ENCODE data around the gene LRRD1.
"Not testable (repeated sequence)": the region's sequence is repeated elsewhere in the genome, so short reads cannot be mapped to it uniquely, and the experiment has no call there.

Gene LRRD1

DNA sequence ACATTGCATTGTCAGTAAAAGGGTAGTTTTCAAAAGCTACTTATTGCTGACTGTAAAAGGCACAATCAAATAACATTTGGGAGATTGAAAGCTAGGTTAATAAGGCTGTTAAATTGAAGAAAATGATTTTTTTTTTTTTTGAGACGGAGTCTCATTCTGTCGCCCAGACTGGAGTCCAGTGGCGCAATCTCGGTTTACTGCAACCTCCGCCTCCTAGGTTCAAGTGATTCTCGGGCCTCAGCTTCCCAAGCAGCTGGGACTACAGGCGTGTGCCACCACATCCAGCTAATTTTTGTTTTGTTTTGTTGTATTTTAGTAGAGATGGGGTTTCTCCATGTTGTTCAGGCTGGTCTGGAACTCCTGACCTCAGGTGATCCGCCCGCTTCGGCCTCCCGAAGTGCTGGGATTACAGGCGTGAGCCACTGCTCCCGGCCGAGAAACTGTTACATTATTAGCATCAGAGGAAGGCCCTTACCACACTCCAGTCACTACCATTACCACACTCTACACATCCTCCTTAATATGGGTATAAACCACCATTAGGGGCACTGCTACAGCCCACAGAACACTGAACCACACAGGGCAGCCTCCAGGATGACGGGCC, 45.7 kb downstream of the LRRD1 start:
- ATAC-seq (peak; percentile 11), DNase-seq (no peak)
- Mint-ChIP-seq H3K9me3 (no peaks in the 10 kb centered on the region), H3K4me1 (peaks cover 28% of the 10 kb centered on the region), H3K36me3 (ENCODE audit: low read depth) (peaks cover 22% of the 10 kb centered on the region), H3K4me3 (peak overlapping the region; percentile 93), H3K27me3 (no peaks in the 10 kb centered on the region), H3K27ac (peak overlapping the region; percentile 98)

DNA sequence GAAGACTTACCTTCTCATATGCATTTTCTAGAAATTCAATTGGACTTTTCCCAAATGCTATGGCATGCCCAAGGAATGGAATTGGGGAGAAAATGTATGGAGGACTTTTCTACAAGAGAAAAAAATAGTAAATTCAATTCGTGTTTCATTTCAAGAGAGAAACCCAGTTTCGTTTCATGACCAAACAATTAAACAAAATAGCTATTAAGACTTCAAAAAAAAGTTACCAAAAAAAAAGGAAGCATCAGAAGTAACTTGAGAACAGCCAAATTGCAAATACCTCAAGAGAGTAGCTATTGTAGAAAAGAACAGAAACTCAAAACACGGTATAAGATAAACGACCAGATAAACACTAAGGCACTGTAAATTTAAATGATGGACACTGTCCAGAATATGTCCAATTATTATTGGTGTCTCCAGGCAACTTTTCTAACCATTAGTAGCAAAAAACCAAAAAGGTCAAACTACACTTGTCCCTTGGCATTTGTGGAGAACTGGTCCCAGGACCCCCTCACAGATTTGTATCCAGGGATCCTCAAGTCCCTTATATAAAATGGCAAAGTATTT, 47.1 kb downstream of the LRRD1 start:
- Mint-ChIP-seq H3K27me3 (no peaks in the 10 kb centered on the region), H3K36me3 (ENCODE audit: low read depth) (peaks cover 28% of the 10 kb centered on the region), H3K4me1 (peaks cover 28% of the 10 kb centered on the region), H3K9me3 (no peaks in the 10 kb centered on the region), H3K4me3 (no peak overlapping the region), H3K27ac (no peak overlapping the region)
- DNase-seq: no peak
- ATAC-seq: no peak

DNA sequence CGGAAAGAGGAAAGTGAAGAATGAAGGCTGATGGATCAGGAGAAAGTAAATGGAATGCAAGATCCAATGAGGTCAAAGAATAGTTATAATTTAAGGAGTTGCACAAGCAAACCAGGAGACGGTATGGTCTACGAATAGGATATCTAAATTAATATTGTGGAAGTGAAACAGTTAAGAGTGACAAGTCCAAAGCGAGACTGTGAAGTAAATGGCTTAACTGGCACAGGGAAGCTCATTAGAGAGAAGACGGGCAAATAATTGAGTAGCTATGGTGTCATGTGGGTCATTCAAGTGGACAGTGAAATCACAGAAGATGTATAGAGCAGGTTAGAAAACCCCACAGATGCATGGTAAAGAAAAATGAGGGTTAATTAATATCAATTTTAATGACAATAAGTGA, 47.8 kb downstream of the LRRD1 start:
- Mint-ChIP-seq H3K27me3 (no peaks in the 10 kb centered on the region), H3K27ac (no peak overlapping the region), H3K9me3 (no peaks in the 10 kb centered on the region), H3K36me3 (ENCODE audit: low read depth) (peaks cover 34% of the 10 kb centered on the region), H3K4me3 (no peak overlapping the region), H3K4me1 (peaks cover 28% of the 10 kb centered on the region)
- DNase-seq: no peak
- ATAC-seq: no peak

DNA sequence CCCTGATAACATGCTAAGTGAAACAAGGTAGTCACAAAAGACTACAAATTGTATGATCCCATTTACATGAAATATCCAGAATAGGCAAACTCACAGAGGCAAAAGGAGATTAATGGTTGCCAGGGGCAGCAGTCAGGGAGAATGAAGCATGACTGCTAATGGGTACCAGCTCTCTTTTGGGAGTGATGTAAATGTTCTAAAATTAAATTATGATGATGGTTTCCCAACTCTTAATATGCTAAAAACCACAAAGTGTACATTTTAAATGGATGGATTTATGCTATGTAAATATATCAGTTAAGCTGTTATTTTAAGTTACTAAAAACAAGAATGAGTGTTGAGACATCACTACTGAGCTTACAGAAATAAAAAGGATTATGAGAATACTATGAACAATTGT, 57.3 kb downstream of the LRRD1 start:
- H3K36me3 Mint-ChIP-seq (ENCODE audit: low read depth): peaks cover 63% of the 10 kb centered on the region
- H3K4me1 Mint-ChIP-seq: no peaks in the 10 kb centered on the region
- H3K9me3 Mint-ChIP-seq: no peaks in the 10 kb centered on the region
- H3K4me3 Mint-ChIP-seq: no peak overlapping the region
- no peaks in the 10 kb centered on the region for H3K27me3 Mint-ChIP-seq
- H3K27ac Mint-ChIP-seq: no peak overlapping the region
- DNase-seq (no peak), ATAC-seq (no peak)

DNA sequence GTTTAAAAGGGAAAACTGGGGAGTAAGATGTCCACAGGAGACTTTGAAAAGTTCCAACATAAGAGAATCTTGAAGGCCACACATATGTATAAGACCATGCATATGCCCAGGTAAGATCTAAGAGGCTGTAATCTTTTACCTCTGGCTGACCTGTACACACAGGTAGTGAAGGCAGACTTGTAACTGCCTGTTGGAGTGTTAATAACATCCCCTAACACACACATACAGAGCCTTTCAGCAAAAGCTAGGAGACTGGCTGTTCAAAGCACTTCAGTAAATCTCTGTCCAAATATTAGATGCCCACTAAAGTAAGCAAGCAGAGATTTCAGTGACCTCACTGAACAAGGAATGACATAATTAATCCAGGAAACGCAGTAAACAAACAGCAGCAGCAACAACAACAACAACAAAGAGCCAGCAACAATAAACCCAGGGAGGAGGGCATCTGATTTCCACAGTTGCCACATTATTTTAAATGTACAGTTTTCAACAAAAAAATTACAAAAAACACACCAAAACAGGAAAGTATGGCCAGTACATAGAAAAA, 59.7 kb downstream of the LRRD1 start:
- Mint-ChIP-seq H3K36me3 (ENCODE audit: low read depth) (peaks cover 69% of the 10 kb centered on the region), H3K4me3 (no peak overlapping the region), H3K4me1 (no peaks in the 10 kb centered on the region), H3K27me3 (no peaks in the 10 kb centered on the region), H3K27ac (no peak overlapping the region), H3K9me3 (no peaks in the 10 kb centered on the region)
- DNase-seq: no peak
- no peak for ATAC-seq

DNA sequence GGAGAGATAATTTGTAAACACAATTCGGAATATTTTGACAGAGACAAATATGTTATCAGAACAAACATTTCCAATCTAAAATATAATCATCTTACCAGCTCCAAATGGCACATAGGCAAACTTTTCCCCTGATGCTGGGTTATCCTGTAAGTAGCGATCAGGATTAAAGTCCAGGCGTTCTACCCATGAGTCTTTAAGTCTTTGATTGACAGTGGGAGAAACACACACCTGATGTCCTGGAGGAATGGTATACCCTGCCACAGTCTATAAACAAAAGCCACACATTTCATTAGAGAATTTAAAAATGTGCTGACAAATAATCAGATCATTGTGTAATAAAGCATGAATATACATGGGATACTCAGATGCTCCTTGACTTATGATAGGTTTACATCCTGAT, 62.0 kb downstream of the LRRD1 start:
- DNase-seq (no peak), ATAC-seq (no peak)
- no peaks in the 10 kb centered on the region for H3K27me3 Mint-ChIP-seq
- H3K9me3 Mint-ChIP-seq: no peaks in the 10 kb centered on the region
- no peak overlapping the region for H3K27ac Mint-ChIP-seq
- no peaks in the 10 kb centered on the region for H3K4me1 Mint-ChIP-seq
- no peak overlapping the region for H3K4me3 Mint-ChIP-seq
- peaks cover 58% of the 10 kb centered on the region for H3K36me3 Mint-ChIP-seq (ENCODE audit: low read depth)

DNA sequence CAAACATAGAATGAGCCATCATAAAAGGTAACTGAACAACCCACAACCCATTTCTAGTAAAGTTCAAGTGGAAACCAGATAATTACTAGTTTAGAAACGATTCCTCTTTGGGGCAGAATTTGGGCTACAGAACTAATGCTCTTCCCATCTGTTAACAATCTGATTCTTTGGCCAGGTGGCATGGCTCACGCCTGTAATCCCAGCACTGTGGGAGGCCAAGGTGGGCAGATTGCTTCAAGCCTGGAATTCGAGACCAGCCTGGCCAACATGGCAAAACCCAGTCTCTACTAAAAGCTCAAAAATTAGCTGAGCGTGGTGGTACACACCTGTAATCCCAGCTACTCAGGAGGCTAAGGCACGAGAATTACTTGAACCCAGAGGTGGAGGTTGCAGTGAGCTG, 63.1 kb downstream of the LRRD1 start:
- Mint-ChIP-seq H3K36me3 (ENCODE audit: low read depth) (peaks cover 49% of the 10 kb centered on the region), H3K9me3 (no peaks in the 10 kb centered on the region)

DNA sequence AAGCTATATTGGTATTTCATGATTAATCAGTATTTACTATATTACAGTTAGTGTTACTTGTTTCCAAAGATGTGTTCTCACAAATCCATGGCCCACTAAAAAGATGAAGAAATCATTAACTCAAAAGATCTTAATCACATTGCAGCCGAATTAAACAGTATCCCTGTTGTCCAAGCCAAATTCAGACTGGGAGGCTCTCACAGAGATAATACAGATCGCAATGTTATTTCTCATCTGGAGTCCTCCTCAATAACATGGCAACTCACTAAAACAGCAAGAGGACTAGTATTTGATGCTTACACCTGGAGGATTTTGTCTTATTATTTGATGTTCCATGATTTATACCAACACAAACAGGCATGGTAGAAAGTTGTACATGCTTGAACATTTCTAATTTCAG, 68.1 kb downstream of the LRRD1 start:
- Mint-ChIP-seq H3K27ac (no peak overlapping the region), H3K4me1 (no peaks in the 10 kb centered on the region), H3K27me3 (no peaks in the 10 kb centered on the region), H3K36me3 (ENCODE audit: low read depth) (peaks cover 33% of the 10 kb centered on the region), H3K9me3 (no peaks in the 10 kb centered on the region), H3K4me3 (no peak overlapping the region)
- no peak for DNase-seq
- ATAC-seq: no peak

More for the DNA sequence above, 63.1 kb downstream of the LRRD1 start:
- no peaks in the 10 kb centered on the region for H3K4me1 Mint-ChIP-seq
- H3K27ac Mint-ChIP-seq: no peak overlapping the region
- no peaks in the 10 kb centered on the region for H3K27me3 Mint-ChIP-seq
- ATAC-seq (no peak), DNase-seq (no peak)
- H3K4me3 Mint-ChIP-seq: no peak overlapping the region

DNA sequence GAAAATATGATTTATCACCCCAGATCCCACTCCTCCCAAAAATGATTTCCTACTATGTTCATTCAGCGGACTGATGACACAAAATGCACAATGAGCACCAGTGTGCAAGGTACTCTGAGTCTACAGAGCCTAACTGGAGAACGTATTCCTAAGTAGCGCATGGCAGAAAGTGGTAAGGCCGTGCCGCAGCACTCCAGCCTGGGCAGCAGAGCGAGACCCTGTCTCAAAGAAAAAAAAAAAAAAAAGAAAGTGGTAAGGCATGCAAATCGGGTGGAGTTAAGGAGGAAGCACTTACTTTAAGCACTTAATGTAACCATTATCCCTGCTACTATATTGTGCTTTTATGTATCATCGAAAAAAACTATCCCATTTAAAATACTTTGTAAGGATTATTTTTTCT, 70.1 kb downstream of the LRRD1 start:
- no peak for DNase-seq
- ATAC-seq: no peak
- Mint-ChIP-seq H3K4me3 (no peak overlapping the region), H3K4me1 (no peaks in the 10 kb centered on the region), H3K36me3 (ENCODE audit: low read depth) (peaks cover 25% of the 10 kb centered on the region), H3K27me3 (no peaks in the 10 kb centered on the region), H3K9me3 (no peaks in the 10 kb centered on the region), H3K27ac (no peak overlapping the region)

DNA sequence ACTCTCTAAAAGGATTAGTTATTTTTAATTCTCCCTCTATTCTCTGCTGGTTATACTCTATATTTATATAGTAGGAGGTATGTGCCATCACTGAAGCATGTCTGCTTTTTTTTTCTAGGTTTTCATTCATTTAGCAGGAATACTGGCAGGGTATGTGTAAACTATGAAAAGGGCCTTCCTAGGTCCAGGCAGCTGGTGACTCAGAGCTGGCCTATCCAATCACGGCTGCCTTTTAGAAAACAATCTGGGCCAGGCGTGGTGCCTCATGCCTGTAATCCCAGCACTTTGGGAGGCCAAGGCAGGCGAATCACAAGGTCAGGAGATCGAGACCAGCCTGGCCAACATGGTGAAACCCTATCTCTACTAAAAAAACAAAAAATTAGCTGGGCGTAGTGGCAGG, 76.1 kb downstream of the LRRD1 start:
- H3K27ac Mint-ChIP-seq, H3K9me3 Mint-ChIP-seq, H3K27me3 Mint-ChIP-seq, H3K4me3 Mint-ChIP-seq, H3K4me1 Mint-ChIP-seq, DNase-seq, ATAC-seq: not testable (repeated sequence)
- peaks cover 32% of the 10 kb centered on the region for H3K36me3 Mint-ChIP-seq (ENCODE audit: low read depth)

DNA sequence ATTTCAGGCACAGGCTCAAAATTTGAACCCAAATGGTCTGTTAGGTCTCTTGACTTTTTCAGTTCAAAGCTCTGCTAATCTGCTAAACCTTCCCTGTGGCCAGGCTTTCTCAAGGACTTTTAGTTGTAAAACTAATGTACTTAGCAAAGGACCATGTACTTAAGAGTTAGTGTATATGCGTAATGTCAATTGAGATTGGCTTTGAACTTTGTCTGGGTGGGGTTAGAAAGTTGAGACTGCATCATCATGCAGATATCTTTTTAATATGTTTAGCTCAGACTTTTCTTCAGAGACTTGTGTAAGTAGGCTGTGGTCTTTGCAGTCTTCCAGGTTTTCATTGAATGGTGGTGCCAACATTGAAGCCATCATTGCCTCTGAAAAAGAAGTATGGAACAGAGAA, 78.4 kb downstream of the LRRD1 start:
- Mint-ChIP-seq H3K4me1 (no peaks in the 10 kb centered on the region), H3K36me3 (ENCODE audit: low read depth) (peaks cover 41% of the 10 kb centered on the region), H3K27me3 (no peaks in the 10 kb centered on the region), H3K4me3 (no peak overlapping the region), H3K27ac (no peak overlapping the region), H3K9me3 (no peaks in the 10 kb centered on the region)
- DNase-seq: no peak
- no peak for ATAC-seq

DNA sequence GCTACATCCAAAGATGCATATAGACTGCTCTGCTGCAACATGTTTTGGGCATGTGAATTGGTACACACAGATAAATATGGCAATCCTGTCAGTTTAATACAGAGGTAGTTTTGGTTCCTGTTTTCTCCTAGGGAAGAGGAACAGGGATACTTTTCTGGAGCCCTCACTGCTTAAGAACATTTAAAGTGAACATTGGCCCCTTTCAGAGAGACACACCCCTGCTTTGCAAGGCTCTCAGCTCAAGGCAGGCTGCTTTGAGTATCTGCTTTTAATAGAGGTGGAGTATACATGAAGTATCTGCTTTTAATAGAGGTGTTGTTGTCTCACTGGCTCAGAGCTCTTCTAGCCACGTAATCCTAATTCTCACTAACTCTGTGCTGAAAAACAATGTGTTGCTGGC, 83.6 kb downstream of the LRRD1 start:
- Mint-ChIP-seq H3K27me3 (no peaks in the 10 kb centered on the region), H3K4me3 (no peak overlapping the region), H3K4me1 (no peaks in the 10 kb centered on the region), H3K27ac (no peak overlapping the region), H3K9me3 (no peaks in the 10 kb centered on the region), H3K36me3 (ENCODE audit: low read depth) (peaks cover 25% of the 10 kb centered on the region)
- DNase-seq (no peak), ATAC-seq (no peak)
